ENCODE results near the gene DGKD.

The DGKD gene

GRCh38 chr2:233413559-233414272 is 59.4 kb downstream of the DGKD start:
- DNase-seq (ENCODE audit: low read depth): peak; percentile 70
- H3K4me3 ChIP-seq (ENCODE audit: control insufficient read depth, low read depth, low read length): no peak overlapping the region
- TF ChIP-seq, protein P1, sequence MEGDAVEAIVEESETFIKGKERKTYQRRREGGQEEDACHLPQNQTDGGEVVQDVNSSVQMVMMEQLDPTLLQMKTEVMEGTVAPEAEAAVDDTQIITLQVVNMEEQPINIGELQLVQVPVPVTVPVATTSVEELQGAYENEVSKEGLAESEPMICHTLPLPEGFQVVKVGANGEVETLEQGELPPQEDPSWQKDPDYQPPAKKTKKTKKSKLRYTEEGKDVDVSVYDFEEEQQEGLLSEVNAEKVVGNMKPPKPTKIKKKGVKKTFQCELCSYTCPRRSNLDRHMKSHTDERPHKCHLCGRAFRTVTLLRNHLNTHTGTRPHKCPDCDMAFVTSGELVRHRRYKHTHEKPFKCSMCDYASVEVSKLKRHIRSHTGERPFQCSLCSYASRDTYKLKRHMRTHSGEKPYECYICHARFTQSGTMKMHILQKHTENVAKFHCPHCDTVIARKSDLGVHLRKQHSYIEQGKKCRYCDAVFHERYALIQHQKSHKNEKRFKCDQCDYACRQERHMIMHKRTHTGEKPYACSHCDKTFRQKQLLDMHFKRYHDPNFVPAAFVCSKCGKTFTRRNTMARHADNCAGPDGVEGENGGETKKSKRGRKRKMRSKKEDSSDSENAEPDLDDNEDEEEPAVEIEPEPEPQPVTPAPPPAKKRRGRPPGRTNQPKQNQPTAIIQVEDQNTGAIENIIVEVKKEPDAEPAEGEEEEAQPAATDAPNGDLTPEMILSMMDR (conservative IDR thresholded peaks at IDR 0.05; ENCODE audit: control insufficient read depth, insufficient read depth, low read depth, low read length): no peak

DNA sequence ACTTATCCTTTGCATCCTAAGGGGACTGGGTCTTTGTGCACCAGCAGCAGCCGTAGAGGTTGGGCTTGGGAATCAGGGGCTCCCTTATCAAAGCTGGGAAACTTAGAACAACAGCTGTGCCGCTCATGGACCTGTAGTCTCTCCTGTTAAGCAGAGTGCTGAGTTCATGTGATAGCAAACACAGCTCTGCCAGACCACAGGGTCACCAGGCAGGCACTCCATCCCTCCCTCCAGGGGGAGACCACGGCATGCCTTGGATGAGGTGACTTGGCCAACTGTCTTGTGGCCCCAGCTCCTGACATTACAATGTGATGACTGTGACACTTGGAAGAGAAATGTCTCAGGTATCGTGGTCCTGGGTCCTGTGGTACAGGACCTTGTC is 60.0 kb downstream of the DGKD start:
- H3K4me3 ChIP-seq (ENCODE audit: control insufficient read depth, low read depth, low read length): no peak overlapping the region
- DNase-seq (ENCODE audit: low read depth): no peak
- TF ChIP-seq, protein P1 (conservative IDR thresholded peaks at IDR 0.05; ENCODE audit: control insufficient read depth, insufficient read depth, low read depth, low read length): no peak

DNA sequence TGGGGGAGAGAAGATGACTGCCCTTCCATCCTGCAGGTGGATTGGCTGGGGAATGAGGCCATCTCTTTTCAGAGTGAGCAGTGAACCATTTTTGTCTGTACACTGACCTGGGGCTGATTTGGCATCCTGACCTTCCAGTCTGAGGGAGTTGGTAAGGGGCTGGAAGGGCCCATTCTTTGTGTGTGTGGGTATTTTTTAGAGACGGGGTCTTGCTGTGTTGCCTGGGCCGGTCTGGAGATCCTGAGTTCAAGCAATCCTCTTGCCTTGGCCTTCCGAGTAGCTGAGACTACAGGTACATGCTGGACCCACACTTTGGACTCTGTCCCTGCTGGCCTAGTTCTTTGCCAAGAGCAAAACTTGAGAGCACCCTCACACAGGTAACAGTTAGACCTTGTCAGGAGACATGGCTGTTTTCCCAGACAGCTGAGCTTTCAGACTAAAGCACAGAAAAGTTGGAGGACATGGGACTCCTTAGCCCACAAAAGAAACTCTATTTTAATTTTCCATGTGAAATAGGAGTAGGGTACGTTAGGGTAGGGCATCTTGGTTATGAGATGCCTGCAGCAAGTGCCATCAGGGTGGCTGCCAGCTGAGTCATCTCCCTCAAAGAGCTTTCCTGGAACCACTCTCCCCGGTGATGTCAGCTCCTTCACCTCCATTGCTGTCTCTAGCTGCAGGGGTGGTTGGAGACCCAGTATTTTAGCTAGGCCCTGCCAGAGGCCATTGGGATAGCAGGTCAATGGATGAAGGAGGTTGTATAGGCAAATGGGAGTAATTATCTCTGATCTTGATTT is 60.7 kb downstream of the DGKD start:
- H3K4me3 ChIP-seq (ENCODE audit: control insufficient read depth, low read depth, low read length): no peak overlapping the region
- TF ChIP-seq, protein P1 (conservative IDR thresholded peaks at IDR 0.05; ENCODE audit: control insufficient read depth, insufficient read depth, low read depth, low read length): no peak
- peak; percentile 59 for DNase-seq (ENCODE audit: low read depth)

DNA sequence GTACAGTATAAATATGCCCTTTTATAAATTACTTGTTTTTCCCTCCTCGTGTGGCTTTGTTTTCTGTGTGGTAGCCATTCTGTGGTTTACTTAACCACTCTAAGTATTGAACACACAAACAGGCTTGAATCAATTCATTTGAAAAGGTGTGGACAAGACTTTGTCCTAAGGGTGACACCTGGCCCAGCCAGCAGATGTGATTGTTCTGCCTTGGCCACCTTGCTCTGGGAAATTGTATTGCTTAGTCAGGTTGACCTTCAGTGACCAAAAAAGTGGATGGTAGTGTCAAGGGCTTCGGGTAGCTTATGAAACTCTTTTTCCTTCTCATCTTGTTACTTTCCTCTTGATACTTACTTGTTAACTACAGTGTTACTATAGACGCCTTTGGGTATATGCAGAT is 61.9 kb downstream of the DGKD start:
- TF ChIP-seq, protein P1 (conservative IDR thresholded peaks at IDR 0.05; ENCODE audit: control insufficient read depth, insufficient read depth, low read depth, low read length): no peak
- no peak for DNase-seq (ENCODE audit: low read depth)
- H3K4me3 ChIP-seq (ENCODE audit: control insufficient read depth, low read depth, low read length): no peak overlapping the region

- H3K4me3 ChIP-seq (ENCODE audit: control insufficient read depth, low read depth, low read length): no peak overlapping the region
- TF ChIP-seq, protein P1 (conservative IDR thresholded peaks at IDR 0.05; ENCODE audit: control insufficient read depth, insufficient read depth, low read depth, low read length): no peak
- DNase-seq (ENCODE audit: low read depth): no peak
Measured at GRCh38 chr2:233416706-233417105, 62.4 kb downstream of the DGKD start.

DNA sequence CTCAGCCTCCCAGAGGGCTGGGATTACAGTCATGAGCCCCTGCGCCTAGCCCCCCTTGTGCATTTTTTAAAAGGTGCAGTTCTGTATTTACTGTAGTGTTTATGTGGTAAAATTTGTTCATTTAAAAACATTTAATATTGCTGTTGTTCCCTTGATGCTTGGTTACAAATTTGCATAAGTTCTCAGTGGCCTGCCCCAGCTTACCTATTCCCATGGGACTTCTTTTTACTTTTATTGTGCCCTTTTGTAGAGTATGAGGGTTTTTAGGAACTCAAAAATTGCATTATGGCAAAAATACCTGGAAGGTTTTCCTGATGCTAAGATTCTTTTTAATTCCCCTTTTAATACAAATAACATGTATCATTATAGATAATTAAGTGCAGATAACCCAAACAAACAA is 63.0 kb downstream of the DGKD start:
- TF ChIP-seq, protein P1 (conservative IDR thresholded peaks at IDR 0.05; ENCODE audit: control insufficient read depth, insufficient read depth, low read depth, low read length): no peak
- DNase-seq (ENCODE audit: low read depth): no peak
- H3K4me3 ChIP-seq (ENCODE audit: control insufficient read depth, low read depth, low read length): no peak overlapping the region
